ENCODE results near the gene RPH3AL. TPM values are rescaled to one million over a fixed set of nuclear protein-coding genes. Genes with fewer than 3 reads are reported as not detected.

RPH3AL gene
- total and polyA plus RNA-seq, 2 of the 8 experiments (the other 6 are each of a cell fraction or from before 2014, with no cell fraction given): 5.6 to 5.8 TPM

DNA sequence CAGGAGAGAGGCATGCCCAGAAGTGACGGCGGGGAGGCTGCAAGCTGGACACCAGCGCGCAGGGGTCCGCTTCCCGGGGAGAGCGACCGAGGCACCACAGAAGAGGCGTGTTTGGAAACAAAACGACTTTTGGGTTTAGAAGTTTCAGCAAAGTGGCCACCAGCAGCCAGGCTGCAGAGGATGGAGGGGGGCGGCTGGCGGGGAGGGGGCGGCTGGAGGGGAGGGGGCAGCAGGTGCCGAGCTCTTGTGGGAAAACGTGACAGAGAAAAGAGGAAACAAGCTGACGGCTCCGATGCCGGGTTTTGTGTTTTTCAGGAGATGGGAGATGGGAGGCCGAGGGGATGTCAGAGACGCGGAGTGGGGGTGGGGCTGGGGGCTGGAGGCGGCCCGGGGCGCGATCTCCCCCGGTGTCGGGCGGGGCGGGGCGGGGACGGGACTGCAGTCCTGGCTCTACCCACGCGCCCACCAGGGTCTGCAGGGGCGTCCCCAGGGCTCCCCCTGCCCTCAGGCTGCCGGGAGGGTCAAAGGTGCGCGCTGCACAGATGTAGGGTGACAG is 32.1 kb upstream of the RPH3AL start (continued):
- TF ChIP-seq RAD21 (IDR thresholded peaks at IDR 0.05 in 1 of 2, conservative IDR thresholded peaks at IDR 0.05 in 1 of 2; ENCODE audit: low read depth in 2 of 2, low read length in 2 of 2) (no peak), GTF2F1 (IDR thresholded peaks at IDR 0.05; ENCODE audit: borderline replicate concordance, low read depth, low read length) (no peak), TEAD4 (IDR thresholded peaks at IDR 0.05; ENCODE audit: low read depth, low read length) (no peak), CREB1 (IDR thresholded peaks at IDR 0.05) (no peak), YY1 (IDR thresholded peaks at IDR 0.05; ENCODE audit: low read depth, low read length) (no peak)

All from H1 (cell line).